Epithelial cell of prostate (primary cell): ENCODE results near the gene JAG1.

Experiments
- DNase-seq: peaks from one replicate; pipeline ENCODE4 v3.0.0-alpha.2; 2011; ENCODE audit warnings: low read depth, low spot score
- H3K27ac ChIP-seq: fragments of 450-650 bp; 2 replicates; pipeline ENCODE4 v1.5.1; 2017; ENCODE audit warnings: mild to moderate bottlenecking

The JAG1 gene

GRCh38 chr20:10673842-10674683 lies at the start of gene JAG1:
Gene JAG1 (minus strand): TSS chr20:10673999. CDS start chr20:10673530, 469 bp downstream.
- DNase-seq, result peak; percentile 82
- peak within 1 kb of the TSS; percentile 99 for H3K27ac ChIP-seq

- DNase-seq, result no peak
- no peak overlapping the region for H3K27ac ChIP-seq
Observed at GRCh38 chr20:10721976-10722375, 48.2 kb upstream of the JAG1 start.

- no peak for DNase-seq
Observed at GRCh38 chr20:10721137-10721896, 47.5 kb upstream of the JAG1 start.

GRCh38 chr20:10720565-10720964 lies 46.8 kb upstream of the JAG1 start:
- DNase-seq, result no peak
- H3K27ac ChIP-seq, result no peak overlapping the region

More at GRCh38 chr20:10721137-10721896, 47.5 kb upstream of the JAG1 start:
- no peak overlapping the region for H3K27ac ChIP-seq

GRCh38 chr20:10719740-10720385 lies 46.1 kb upstream of the JAG1 start:
- no peak for DNase-seq
- H3K27ac ChIP-seq, result no peak overlapping the region

- no peak overlapping the region for H3K27ac ChIP-seq
- DNase-seq, result no peak
Observed at GRCh38 chr20:10718661-10719060, 44.9 kb upstream of the JAG1 start.

- no peak for DNase-seq
- H3K27ac ChIP-seq, result no peak overlapping the region
Observed at GRCh38 chr20:10716855-10717254, 43.1 kb upstream of the JAG1 start.

- no peak overlapping the region for H3K27ac ChIP-seq
- no peak for DNase-seq
Observed at GRCh38 chr20:10715035-10715434, 41.2 kb upstream of the JAG1 start.

- no peak overlapping the region for H3K27ac ChIP-seq
- DNase-seq, result no peak
Observed at GRCh38 chr20:10714236-10714975, 40.6 kb upstream of the JAG1 start.

- no peak for DNase-seq
Observed at GRCh38 chr20:10713161-10713560, 39.4 kb upstream of the JAG1 start.

GRCh38 chr20:10711903-10712451 lies 38.2 kb upstream of the JAG1 start:
- no peak for DNase-seq
- H3K27ac ChIP-seq, result no peak overlapping the region

More at GRCh38 chr20:10713161-10713560, 39.4 kb upstream of the JAG1 start:
- H3K27ac ChIP-seq, result no peak overlapping the region

- H3K27ac ChIP-seq, result no peak overlapping the region
- DNase-seq, result no peak
Observed at GRCh38 chr20:10710991-10711775, 37.4 kb upstream of the JAG1 start.

GRCh38 chr20:10709916-10710315 lies 36.1 kb upstream of the JAG1 start:
- DNase-seq, result no peak
- H3K27ac ChIP-seq, result no peak overlapping the region

GRCh38 chr20:10708351-10709185 lies 34.8 kb upstream of the JAG1 start:
- no peak for DNase-seq
- peak overlapping the region; percentile 21 for H3K27ac ChIP-seq

GRCh38 chr20:10707791-10708190 lies 34.0 kb upstream of the JAG1 start:
- no peak for DNase-seq
- H3K27ac ChIP-seq, result no peak overlapping the region

GRCh38 chr20:10707068-10707467 lies 33.3 kb upstream of the JAG1 start:
- no peak for DNase-seq

GRCh38 chr20:10706460-10706811 lies 32.6 kb upstream of the JAG1 start:
- DNase-seq, result no peak
- H3K27ac ChIP-seq, result peak overlapping the region; percentile 70

More at GRCh38 chr20:10707068-10707467, 33.3 kb upstream of the JAG1 start:
- H3K27ac ChIP-seq, result no peak overlapping the region

- DNase-seq, result peak; percentile 96
- H3K27ac ChIP-seq, result peak overlapping the region; percentile 70
Observed at GRCh38 chr20:10705801-10706459, 32.1 kb upstream of the JAG1 start.
